ENCODE results near the gene PRTFDC1.

DNA sequence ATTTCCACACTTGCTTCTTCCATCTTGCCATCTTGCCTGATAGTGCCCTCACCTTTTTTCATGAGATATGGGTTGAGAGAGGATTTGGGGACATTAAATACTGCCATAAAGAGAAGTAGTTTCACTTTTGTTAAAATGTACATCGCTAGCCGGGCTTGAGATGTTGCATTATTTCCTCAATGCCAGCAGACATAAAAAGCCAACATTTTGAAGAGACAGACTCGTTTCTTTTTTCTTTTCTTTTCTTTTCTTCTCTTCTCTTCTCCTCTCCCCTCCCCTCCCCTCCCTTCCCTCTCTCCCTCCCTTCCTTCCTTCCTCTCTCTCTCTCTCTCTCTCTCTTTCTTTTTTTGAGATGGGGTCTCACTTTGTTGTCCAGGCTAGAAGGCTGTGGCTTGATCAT, 45.6 kb upstream of the PRTFDC1 start:
- TF ChIP-seq, protein P1, sequence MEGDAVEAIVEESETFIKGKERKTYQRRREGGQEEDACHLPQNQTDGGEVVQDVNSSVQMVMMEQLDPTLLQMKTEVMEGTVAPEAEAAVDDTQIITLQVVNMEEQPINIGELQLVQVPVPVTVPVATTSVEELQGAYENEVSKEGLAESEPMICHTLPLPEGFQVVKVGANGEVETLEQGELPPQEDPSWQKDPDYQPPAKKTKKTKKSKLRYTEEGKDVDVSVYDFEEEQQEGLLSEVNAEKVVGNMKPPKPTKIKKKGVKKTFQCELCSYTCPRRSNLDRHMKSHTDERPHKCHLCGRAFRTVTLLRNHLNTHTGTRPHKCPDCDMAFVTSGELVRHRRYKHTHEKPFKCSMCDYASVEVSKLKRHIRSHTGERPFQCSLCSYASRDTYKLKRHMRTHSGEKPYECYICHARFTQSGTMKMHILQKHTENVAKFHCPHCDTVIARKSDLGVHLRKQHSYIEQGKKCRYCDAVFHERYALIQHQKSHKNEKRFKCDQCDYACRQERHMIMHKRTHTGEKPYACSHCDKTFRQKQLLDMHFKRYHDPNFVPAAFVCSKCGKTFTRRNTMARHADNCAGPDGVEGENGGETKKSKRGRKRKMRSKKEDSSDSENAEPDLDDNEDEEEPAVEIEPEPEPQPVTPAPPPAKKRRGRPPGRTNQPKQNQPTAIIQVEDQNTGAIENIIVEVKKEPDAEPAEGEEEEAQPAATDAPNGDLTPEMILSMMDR (conservative IDR thresholded peaks at IDR 0.05; ENCODE audit: low read length), result no peak
- TF ChIP-seq EZH2phosphoT487 (IDR thresholded peaks at IDR 0.05; ENCODE audit: borderline replicate concordance, low read depth, low read length), result no peak

Data from OCI-LY7 (cell line).